ENCODE results near the gene PPME1.

The PPME1 gene

GRCh38 chr11:74162681-74163467 is 8.2 kb upstream of the PPME1 start:
- DNase-seq = no peak

GRCh38 chr11:74168838-74169237 is 2.3 kb upstream of the PPME1 start:
- no peak for DNase-seq

GRCh38 chr11:74169738-74170458 is 1.2 kb upstream of the PPME1 start:
- DNase-seq = no peak

GRCh38 chr11:74171630-74171968 is 510 bp downstream of the PPME1 start:
- no peak for DNase-seq

- DNase-seq = no peak
Measured at GRCh38 chr11:74171997-74172396, 908 bp downstream of the PPME1 start.

- no peak for DNase-seq
Measured at GRCh38 chr11:74175920-74176319, 4.8 kb downstream of the PPME1 start.

GRCh38 chr11:74179234-74180052 is 8.4 kb downstream of the PPME1 start:
- no peak for DNase-seq

- DNase-seq = no peak
Measured at GRCh38 chr11:74182635-74183034, 11.5 kb downstream of the PPME1 start.

GRCh38 chr11:74185285-74185684 is 14.2 kb downstream of the PPME1 start:
- DNase-seq = no peak

- DNase-seq = no peak
Measured at GRCh38 chr11:74185695-74186094, 14.6 kb downstream of the PPME1 start.

- no peak for DNase-seq
Measured at GRCh38 chr11:74195828-74196227, 24.7 kb downstream of the PPME1 start.

GRCh38 chr11:74196781-74197486 is 25.8 kb downstream of the PPME1 start:
- no peak for DNase-seq

GRCh38 chr11:74203966-74204365 is 32.9 kb downstream of the PPME1 start:
- DNase-seq = no peak

GRCh38 chr11:74204701-74205100 is 33.6 kb downstream of the PPME1 start:
- no peak for DNase-seq

GRCh38 chr11:74205181-74205580 is 34.1 kb downstream of the PPME1 start:
- DNase-seq = no peak

- no peak for DNase-seq
Measured at GRCh38 chr11:74206746-74207145, 35.7 kb downstream of the PPME1 start.

- DNase-seq = no peak
Measured at GRCh38 chr11:74208507-74208906, 37.4 kb downstream of the PPME1 start.

GRCh38 chr11:74212533-74212932 is 41.4 kb downstream of the PPME1 start:
- no peak for DNase-seq

GRCh38 chr11:74220376-74220775 is 49.3 kb downstream of the PPME1 start:
- no peak for DNase-seq

- DNase-seq = no peak
Measured at GRCh38 chr11:74221816-74222215, 50.7 kb downstream of the PPME1 start.

GRCh38 chr11:74225565-74225964 is 54.5 kb downstream of the PPME1 start:
- DNase-seq = no peak

- no peak for DNase-seq
Measured at GRCh38 chr11:74226907-74227306, 55.8 kb downstream of the PPME1 start.

GRCh38 chr11:74232311-74232950 is 61.3 kb downstream of the PPME1 start:
- no peak for DNase-seq
